GM18861 (cell line): ENCODE results near the gene MYO1B.

ENCODE experiments used
- ATAC-seq: cut with Tn5 transposase; IDR thresholded peaks from one replicate; pipeline ENCODE4 v1.9.1; 2021; ENCODE audit not compliant: unreplicated experiment

Gene MYO1B

DNA sequence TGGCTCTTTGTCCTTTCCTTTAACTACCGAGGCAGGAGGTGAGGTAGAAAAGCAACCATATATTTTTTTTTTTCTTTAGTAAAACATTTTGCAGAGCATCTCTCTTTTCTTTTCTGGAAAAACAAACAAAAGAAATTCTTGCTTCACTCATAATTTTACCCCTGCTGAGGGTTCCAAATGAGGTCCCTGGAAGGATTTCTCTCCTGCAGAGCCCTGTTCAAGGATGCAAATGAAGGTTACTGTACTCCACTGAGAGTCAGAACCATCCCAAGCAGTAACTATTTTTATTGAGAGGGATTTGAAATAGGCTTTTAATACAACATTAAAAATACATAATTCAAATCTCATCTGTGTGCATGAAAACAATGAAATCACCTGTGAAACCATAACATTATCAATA lies 19.5 kb upstream of the MYO1B start:
- no peak for ATAC-seq

DNA sequence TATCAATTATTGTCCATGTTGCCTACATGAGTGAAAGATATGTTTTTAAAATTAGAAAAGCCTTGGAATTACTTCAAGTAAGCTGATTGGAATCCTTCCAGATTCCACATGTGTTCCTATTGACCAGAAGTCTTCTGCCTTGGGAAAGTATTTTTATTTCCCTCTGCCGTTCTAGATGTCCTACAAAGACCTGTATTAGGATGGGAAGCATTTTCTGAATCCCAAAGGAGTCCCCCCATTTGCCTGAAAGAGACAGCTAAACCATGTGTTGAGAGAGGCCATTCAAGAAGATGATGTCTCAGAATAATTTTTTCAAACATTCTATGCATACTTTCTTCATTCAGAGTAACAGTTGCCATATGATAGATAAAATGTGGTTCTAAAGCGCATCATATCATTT lies 19.0 kb upstream of the MYO1B start:
- ATAC-seq, result no peak

DNA sequence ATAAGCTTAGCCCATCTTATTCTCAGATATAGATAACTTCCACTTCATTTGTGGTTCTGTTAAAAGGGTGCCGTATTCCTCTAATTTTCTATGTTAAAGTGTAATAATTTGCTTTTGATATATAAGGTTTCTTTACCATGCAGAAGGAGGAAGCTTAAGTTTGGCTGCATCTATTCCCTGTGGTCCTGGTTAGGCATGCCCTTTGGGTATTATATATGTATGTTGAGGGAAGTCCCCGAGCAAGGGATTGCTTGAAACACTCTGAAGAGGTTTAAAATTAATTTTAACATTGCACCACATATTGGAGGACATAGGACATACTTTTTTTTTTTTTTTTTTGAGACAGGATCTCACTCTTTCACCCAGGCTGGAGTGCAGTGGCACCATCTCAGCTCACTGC lies 16.9 kb upstream of the MYO1B start:
- no peak for ATAC-seq

DNA sequence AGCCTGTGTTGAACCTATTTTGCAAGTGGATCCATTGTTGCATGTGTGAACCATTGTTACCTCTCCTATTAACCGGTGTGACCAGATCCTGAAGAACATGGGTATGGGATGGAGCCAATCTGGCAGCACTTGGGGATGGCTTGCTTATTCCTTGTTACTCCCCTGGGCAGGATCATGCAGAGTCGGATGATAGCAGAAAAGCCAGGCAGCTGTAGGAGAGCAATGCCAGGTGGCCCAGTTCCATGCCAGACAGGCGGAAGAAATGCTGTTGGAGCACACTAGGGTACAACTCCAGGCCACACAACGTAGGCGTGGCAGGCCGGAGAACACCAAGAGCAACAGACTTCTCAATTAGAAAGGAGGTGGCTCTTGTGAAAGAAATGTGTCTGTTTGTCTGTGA lies 16.3 kb upstream of the MYO1B start:
- no peak for ATAC-seq

DNA sequence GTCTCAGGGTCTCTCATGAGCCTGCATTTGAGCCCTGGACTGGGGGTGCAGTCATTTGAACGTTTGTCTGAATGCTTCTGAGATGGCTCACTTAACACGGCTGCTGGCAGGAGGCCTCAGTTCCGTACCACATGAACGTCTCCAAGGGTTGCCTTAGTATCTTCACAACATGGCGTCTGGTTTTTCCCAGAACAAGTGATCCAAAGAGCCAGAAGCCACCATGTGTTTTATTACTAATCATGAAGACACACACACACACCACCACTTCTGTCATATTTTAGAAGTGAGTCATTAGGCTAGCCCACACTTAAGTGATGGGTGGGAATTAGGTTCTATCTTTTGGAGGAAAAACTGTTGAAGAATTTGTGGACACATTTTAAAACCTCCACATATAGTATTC lies 15.0 kb upstream of the MYO1B start:
- no peak for ATAC-seq

DNA sequence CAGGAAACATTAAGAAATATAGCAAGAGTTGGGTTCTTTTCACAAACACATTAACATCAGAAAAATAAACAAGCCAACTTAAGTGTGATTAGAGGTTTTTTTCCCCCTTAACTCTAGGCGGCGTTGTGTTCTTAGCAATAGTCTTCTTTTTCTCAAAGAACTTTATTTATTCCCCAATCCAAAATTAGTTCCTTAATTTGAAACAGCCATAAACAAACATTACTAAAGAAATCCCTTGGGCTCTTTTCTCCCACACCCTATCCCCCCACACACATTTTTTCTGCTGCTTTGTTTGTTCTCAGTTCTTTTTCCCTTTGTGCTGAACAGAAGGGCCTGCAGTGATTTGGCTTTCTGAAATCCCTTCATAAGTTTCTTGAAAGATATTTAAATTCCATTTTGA lies 13.2 kb upstream of the MYO1B start:
- no peak for ATAC-seq

DNA sequence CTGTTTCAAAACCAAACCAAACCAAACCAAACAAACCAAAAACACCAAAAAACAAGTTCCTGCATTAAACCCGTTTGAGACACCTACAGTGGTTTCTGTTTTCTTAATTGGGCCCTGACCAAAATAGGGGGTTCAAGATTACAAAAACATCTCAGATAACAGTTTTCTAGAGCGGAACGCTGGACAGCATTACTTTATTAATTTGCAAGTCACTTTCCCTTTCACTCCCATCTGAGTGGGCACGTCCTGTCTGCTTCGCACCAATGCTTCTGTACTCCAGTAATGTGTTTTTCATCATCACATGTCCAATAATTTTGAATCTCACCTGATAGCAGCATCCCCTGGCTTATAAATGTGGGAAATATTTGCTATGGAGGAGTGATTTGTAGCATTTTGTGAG lies 11.7 kb upstream of the MYO1B start:
- ATAC-seq, result no peak

DNA sequence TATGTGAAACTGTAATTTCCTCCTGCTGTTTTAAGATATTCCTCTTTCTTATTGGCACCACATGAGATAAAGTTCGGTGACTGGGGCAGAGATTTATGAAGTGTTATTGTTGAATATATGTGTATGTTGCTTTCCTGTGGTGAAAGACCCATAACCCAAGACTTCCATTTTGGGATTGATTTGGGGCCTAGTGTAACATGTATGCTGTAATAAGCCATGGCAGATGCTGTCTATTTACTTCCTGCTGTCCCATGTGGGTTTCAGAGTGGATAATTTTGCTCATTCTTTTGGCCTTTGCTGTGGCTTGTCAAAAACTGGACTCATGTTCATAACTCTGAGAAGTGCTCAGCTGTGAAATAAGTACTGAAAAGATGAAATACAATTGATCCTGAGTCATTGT lies 10.8 kb upstream of the MYO1B start:
- no peak for ATAC-seq

DNA sequence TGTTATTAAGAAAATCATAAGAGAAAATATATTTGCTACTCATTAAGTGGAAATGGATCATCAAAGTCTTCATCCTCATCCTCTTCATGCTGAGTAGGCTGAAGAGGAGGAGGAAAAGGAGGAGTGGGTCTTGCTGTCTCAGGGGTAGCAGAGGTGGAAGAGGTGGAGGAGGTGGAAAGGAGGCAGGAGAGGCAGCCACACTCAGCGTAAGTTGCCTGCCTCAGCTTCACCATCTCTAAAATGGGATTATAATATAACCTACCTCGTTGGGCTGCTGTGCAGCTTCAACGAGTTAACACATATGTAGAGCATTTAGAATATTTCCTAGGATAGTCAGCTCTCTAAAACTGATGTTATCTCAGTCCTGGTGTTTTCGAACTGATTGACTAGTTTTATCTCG lies 4.3 kb upstream of the MYO1B start:
- no peak for ATAC-seq

DNA sequence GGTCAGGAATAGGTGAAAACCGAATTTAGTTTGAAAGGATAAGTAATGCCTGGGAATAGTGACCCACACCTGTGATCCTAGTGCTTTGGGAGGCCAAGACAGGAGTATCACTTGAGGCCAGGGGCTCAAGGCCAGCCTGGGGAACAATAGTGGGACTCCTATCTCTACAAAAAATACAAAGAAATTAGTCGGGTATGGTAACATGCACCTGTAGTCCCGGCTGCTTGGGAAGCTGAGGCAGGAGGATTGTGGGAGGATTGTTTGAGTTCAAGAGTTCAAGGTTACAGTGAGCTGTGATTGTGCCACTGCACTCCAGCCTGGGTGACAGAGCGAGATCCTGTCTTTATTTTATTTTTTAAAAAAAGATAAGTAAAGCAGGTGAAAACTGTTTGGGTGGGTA lies 3.8 kb upstream of the MYO1B start:
- ATAC-seq, result no peak

DNA sequence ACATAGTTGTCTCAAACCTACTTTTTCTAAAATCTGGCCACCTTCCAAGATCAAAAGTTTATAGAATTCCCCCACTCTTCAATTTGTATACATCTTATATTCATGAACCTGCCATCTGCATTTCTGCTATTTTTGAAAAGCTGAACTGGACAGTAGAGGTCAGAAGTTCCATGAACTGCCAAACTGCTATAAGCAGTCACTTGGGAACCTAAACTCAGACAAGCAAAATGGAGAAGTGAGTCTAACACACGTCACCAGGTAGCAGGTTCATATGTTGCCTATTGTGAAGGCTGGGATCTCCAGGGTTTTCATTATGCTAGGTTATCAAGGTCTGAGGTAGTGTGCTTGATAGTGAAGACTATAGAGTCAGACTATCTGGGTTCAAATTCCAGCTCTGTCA lies 2.0 kb upstream of the MYO1B start:
- no peak for ATAC-seq

DNA sequence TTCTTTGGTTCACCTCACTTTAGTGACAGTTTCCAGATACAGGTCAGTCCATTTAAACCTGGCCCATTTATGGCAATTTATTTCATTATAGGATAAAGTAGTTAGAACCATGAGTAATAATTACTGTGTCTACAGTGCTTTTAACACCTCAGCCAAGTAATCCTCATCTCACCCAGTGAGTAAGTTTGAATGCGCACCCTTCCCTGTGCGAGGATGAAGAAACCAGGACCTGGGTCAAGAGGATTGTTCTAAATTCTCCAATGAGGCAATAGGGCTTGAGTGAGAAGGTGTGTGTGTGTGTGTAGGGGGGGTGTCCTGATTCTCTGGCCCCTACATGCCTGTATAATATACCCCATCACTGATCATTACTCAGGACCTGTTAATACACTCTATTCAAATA lies 854 bp upstream of the MYO1B start:
- no peak for ATAC-seq

DNA sequence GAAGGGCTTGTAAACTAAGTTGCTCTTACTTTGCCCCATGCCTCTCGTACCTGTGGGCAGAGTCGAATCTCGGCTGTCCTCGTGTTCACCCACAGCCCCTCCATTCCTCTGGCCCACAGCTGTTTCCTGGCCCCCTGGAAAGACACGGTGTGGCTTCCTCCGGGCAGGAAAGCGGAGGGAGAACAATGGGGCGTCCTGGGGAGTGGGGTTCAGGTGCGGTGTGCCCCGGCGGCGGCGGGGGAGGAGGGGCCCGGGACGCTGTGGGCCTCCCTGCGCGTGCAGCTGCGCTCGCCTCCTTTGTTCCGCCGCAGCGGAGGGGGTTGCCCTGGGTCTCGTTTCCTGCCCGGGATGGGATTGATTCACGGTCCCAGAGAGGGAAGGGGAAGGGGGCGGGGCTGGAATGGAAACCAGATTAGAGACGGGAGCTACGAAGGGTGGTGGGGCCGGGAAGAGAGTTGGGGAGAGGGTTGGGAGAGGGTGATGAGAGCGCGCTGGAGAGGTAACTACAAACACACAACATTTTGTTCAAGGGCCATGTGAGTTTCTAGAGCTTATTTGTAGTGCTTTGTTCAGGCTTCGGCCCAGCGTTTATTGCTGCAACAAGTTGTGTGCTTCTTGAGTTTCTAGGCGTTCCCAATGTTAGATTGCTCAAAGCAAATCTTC lies 796 bp downstream of the MYO1B start:
- no peak for ATAC-seq

DNA sequence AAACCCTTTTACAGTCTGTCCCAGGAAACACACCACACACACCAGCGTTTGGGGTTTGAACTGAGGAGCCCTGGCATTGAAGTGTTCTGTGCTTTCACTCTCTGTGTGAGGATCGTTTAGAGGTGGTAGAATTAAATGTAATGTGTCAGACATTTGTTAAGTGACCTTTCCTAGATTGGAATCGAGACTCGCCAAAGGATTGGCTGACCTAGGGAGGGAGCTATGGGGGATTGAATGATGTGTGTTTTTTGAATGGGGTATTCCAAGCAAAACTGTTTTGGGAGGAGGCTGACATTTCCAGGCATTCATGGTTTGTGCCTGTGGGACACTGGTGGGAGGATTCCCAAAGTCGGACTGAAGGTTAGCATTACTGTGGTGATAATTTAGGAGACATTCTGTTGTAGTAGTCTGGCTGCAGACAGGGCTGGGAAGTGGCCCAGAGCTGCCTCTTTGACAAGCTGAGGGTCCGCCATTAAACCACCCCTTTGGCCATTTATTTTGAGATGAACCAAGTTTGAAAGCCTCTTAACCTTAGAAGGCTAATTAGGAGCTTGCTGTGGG lies 1.7 kb downstream of the MYO1B start:
- no peak for ATAC-seq

DNA sequence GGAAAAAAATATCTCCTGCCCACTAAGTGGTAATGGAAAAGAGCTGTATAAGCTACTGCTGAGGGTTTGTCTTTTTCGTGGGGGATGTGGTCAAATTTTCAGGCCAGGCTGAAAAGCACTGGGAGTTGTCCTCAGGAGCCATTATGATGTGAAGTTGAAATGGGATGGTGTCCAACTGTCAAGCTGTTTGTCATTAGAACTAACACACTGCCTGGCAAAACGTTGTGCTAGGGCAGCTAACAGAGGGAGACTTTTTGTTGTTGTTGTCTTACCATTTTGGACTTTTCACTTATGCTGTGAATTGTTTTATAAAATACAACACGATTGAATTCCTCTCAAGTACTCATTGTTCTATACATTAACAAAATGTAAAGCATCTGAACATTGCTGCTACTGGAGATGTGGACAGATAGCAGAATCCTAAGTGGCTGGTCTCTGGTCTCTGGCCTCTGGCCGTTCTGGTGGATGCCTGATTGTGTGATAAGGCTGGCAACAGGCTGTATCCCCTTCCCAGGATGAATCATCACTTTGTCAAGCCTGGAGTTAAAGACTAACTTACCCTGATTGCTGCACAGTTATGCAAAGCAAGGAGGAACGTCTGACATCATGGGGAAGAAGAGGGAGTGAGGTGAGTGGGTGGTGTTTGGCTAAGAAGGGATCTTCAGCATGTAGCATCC lies 2.3 kb downstream of the MYO1B start:
- peak; percentile 61 for ATAC-seq

DNA sequence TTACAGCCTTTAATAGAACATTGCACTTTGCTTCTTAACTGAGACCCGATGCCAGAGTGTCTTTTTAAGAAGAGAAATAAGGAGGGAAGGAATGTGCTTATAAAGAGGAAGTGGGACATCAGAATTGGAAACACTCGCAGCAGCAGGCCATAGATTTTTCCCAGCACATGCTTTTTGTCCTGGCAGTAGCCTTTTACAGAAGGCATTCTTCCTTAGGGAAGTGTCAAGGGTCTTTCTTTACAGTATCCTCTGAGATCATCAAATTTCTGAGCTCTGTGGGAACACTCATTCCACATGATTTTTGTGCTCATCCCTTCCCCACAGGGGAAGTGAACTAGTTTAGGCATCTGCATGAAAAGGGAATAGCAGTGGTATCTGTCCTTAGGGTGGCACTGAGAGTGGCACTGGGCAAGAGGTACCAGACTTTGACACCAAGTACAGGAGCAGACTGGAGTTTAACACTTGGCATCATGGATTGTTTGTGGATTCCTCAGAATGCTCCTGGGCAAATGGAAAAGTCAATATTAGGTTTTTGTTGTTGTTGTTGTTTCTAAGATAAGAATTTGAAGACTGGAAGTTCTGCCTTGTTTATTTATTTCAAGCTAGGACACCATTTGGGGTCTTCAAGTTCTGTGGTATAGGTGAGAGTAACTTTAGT lies 4.1 kb downstream of the MYO1B start:
- ATAC-seq, result no peak

DNA sequence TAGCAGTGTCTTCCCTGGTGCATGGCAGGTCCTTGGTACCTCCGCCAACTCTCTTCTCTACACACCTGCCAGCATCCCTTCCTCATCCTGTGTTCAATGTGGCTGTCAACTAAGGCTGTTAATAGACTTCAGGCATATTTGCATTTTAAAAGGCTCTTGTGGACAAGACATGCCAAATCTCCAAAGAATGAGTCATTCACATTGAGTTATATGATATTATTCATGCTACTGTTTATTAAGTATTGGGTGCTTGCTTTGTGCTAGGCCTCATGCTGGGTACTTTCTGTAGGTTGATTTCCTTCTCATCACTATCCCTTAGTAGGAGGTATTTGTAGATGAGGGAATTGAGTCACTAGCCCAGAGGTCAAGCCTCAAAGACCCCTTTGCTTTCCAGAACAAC lies 5.2 kb downstream of the MYO1B start:
- no peak for ATAC-seq

DNA sequence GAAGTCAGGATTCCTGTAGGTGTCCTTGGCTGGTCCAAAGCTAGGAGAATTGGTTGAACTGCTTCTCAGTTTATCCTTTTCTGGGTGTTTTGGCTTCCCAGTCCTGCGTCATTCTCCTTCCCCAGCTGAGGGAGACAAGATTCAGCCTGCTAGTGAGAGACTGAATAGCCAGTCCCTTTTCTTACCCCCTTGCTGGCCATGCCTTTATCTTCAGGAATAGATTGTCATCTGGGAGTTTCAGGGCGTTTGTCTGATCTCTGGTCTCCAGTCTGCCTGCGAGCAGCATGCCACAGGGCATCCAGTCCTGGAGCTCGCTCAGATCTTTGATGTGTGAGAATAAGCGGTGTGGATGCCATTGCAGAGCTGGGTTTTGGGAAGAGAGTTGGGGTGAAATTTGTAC lies 5.8 kb downstream of the MYO1B start:
- no peak for ATAC-seq

DNA sequence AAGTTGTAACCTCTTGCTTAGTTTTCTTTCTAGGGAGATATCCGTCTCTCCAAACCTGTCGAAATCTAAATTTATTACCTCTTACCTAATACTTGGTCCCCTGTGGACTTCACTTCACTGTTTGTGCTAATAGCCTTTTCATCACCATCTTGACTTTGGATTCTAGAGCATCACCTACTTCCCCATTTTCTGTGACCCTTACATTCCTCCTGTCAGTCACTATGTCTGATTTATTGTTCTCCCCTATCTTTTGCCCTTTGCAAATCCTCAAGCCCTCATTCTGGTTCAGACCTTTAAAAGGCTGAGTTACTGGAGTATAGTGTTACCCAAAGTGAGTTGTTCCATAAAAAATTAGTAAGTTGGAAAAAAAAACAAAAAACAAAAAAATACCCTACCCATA lies 7.5 kb downstream of the MYO1B start:
- ATAC-seq, result no peak

DNA sequence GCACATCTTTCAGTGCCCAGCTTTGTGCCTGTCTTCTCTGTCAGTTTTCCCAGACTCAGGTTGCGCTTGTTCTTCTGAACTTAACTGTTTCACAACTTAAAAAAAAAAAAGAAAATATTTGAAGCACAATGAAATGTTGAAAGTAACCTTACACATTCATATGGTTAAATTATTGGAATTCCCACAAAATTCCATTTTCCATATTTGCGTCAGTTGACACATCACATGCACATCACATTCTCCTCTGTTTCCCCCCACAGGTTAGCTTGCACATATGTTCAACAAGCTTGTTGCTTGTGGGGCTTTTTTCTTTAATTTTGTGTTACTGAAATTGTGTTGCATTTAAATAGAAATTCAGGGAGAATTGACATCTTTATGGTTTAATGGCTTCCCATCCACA lies 8.3 kb downstream of the MYO1B start:
- no peak for ATAC-seq

DNA sequence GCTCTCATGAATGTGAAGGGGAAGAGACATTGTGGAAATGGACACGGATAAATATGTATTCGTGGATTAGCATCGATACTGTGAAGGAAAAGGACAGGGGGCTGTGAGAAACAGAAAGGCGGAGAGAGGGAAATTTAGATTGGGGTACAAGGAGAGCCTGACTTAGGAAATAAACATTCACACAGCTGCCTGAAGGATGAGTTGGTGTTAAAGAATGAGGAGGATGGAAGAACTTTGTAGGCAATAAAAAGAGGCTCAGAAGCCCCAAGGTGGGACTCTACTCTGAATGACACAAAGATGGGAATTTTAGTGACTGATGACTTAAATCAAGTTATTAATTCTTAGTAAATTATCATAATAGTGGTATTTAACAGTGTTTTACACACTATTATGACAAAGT lies 10.1 kb downstream of the MYO1B start:
- no peak for ATAC-seq

DNA sequence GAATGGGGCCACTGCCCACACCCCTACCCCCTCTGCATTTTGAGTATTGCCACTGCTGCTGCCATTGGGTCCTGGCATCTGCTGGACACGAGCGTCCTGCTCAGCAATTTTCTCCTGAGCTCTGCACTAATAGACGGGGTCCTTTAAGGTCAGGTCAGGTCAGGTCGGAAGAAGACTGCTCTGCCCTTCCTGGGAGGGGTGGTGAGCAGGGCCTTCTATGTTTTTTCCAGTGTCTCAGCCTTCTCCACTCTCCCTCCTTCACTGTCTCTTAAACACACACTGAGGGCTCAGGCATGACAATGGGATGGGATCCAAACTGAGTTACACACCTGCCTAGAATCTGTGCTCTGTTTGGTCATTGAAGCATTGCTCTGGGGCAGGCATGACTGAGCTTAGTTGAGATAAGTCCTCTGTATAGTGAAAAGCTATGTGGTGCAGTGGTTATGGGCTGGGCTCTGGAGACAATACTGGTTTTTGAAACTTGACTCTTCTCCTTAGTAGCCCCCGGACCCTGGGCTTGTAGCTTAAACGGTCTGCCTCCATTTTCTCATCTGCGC lies 10.6 kb downstream of the MYO1B start:
- ATAC-seq, result no peak
